C4-2B (cell line): Measurements from ENCODE around the gene SEZ6.

Experiments
- ZFX ChIP-seq: fragments of 450-650 bp; IDR thresholded peaks from 2 replicates; pipeline ENCODE4 v1.6.1; 2017
- TF ChIP-seq, protein P1 (sequence below): fragments of 450-650 bp; conservative IDR thresholded peaks from 2 replicates; pipeline ENCODE4 v1.5.1; 2017; ENCODE audit warnings: mild to moderate bottlenecking

DNA sequence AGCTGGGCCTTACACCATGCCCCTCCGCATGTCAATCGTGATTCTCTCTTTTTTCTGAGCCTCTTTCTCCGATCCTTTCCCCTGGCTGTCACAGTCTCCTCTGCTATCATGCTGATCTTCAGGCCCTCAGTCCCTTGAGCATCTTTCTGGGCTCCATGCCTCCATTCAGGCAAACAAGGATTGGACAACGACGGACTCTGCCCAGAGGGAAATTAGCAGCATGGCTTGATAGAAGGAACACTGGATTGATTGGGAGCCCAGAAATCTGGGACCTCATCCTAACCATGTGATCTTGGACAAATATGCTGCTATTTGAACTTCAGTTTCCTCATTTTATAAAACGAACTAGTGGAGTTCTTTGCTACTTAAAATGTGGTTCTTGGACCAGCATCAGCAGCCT lies 35.0 kb downstream of the SEZ6 start:
- TF ChIP-seq, protein P1, sequence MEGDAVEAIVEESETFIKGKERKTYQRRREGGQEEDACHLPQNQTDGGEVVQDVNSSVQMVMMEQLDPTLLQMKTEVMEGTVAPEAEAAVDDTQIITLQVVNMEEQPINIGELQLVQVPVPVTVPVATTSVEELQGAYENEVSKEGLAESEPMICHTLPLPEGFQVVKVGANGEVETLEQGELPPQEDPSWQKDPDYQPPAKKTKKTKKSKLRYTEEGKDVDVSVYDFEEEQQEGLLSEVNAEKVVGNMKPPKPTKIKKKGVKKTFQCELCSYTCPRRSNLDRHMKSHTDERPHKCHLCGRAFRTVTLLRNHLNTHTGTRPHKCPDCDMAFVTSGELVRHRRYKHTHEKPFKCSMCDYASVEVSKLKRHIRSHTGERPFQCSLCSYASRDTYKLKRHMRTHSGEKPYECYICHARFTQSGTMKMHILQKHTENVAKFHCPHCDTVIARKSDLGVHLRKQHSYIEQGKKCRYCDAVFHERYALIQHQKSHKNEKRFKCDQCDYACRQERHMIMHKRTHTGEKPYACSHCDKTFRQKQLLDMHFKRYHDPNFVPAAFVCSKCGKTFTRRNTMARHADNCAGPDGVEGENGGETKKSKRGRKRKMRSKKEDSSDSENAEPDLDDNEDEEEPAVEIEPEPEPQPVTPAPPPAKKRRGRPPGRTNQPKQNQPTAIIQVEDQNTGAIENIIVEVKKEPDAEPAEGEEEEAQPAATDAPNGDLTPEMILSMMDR, result no peak
- TF ChIP-seq ZFX, result no peak
